ENCODE data around the gene ARHGAP42.

ARHGAP42 gene

DNA sequence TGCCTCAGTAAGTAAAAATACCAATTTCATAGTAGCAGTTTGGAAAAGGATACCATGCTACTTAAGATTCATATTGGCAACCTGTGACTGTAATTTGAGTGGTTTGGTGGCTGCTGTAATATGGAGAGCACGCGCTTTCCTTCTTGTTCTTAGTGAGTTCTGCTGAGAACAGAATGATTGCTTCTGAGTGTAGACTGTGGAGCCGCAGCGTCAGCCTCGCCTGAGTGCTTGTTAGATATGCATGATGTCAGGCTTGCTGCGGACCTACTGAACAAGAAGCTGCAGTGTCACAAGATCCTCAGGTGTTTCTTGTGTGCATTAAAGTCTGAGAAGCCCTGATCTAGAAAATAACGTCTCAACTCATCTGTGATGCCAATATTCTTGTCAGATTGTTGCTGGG lies 143.2 kb downstream of the ARHGAP42 start:
- TF ChIP-seq POLR2A (IDR thresholded peaks at IDR 0.05; ENCODE audit: low read depth, low read length) (no peak), TAF1 (IDR thresholded peaks at IDR 0.05; ENCODE audit: borderline replicate concordance, low read depth, low read length) (no peak), POLR2AphosphoS5 (IDR thresholded peaks at IDR 0.05; ENCODE audit: low read depth, low read length) (no peak)
- FAIRE-seq (no peak), DNase-seq (ENCODE audit: insufficient read length) (no peak)

DNA sequence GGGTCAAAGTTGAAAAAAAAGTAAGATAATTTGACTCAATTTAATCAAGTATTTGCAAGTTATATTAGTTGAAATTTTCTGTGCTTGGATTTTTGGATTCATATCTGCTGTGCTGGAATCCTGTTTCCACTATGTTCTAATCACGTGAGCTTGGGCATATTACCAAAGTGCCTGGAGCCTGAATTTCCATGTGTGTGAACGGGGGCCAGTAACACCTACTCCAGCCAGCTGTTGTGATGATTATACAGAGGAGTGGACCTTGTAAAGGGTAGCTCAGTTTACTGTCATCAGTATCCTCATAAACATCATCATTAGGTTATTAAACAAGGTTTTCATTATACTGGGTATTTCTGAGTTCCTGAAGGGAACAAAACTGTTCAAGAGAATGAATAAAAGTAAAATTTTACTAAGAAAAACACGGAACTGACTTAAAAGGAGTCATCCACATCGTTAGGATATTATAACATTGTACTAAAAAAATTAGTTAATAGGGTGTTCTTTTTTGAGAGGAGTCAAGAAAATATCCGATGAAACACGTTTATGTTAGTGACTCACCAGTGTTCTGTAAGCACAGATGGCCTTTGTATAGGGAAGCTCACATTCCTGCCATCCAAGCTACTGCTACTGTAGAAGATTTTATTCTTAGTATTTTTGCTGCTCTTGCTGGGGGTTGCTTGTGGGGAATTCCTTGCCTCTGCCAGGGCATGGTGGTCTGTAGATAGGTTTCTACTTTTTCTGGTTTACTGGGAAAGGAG lies 144.1 kb downstream of the ARHGAP42 start:
- no peak for TF ChIP-seq POLR2A (IDR thresholded peaks at IDR 0.05; ENCODE audit: low read depth, low read length)
- no peak for TF ChIP-seq TAF1 (IDR thresholded peaks at IDR 0.05; ENCODE audit: borderline replicate concordance, low read depth, low read length)
- TF ChIP-seq POLR2AphosphoS5 (IDR thresholded peaks at IDR 0.05; ENCODE audit: low read depth, low read length), result no peak
- FAIRE-seq (no peak), DNase-seq (ENCODE audit: insufficient read length) (no peak)

DNA sequence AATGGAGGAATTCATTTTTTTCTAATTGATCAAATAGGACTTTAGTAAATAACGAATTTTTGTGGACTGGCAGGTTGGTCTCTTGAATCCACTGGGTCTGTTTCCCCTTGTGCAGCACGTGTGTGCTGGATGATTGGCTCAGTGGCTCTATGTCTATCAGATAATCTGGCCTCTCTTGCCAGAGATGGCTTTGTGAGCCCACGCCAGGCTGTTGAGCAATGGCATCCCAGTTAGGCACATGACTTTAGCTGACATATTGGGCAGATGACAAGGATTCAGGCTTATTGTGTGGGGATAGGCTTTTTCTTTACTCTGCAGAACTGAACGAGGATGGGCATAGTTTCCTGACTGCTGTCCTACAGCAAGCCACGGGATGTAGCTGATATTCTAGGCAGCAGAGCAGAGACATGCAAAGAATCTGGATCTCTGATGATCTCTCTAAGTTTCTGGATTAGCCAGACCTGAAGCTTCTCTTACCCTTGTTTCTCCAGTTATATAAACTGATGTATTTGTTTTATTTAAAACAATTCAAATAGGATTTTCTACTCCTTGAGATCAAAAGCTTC lies 144.9 kb downstream of the ARHGAP42 start:
- TF ChIP-seq TAF1 (IDR thresholded peaks at IDR 0.05; ENCODE audit: borderline replicate concordance, low read depth, low read length) (no peak), POLR2A (IDR thresholded peaks at IDR 0.05; ENCODE audit: low read depth, low read length) (no peak), POLR2AphosphoS5 (IDR thresholded peaks at IDR 0.05; ENCODE audit: low read depth, low read length) (no peak)

DNA sequence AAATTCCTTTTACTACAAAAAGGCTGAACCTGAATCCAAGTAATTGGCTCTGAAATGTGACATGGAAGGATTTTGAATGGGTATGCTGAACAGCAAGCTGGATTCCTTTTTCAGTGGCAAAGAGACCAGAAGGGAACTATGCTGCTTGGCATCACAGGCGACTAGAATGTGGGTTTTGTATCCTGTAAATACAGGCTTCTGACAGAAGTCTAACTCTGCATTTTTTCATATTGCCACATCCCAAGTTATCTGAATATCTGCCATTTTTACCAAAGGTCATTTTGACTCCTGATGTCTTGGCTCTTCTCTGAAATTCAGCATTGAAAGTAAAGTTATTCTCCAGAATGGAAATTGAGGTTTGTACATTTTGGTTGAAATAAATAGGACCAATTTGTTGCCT lies 145.7 kb downstream of the ARHGAP42 start:
- TF ChIP-seq TAF1 (IDR thresholded peaks at IDR 0.05; ENCODE audit: borderline replicate concordance, low read depth, low read length) (no peak), POLR2AphosphoS5 (IDR thresholded peaks at IDR 0.05; ENCODE audit: low read depth, low read length) (no peak), POLR2A (IDR thresholded peaks at IDR 0.05; ENCODE audit: low read depth, low read length) (no peak)
- FAIRE-seq, result no peak
- DNase-seq (ENCODE audit: insufficient read length), result no peak

More for the DNA sequence above, 144.9 kb downstream of the ARHGAP42 start:
- FAIRE-seq (peak; percentile 54), DNase-seq (ENCODE audit: insufficient read length) (no peak)

DNA sequence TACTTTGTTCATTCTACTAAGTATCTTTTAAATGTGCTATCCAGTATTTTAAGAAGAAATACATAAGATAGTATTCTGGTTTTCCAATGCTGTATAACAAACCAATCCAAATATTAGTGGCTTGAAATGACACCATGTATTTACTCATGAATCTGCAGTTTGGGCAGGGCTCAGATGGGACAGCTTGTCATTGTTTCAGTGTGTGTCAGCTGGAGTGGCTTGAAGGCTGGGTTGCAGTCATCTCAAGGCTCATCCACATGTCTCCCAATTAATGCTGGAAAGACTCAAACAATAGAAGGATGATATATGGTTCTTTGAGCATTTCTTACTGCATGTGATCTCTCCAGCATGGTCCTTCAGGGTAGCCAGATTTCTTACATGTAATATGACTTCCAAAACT lies 146.2 kb downstream of the ARHGAP42 start:
- no peak for FAIRE-seq
- no peak for DNase-seq (ENCODE audit: insufficient read length)
- no peak for TF ChIP-seq POLR2A (IDR thresholded peaks at IDR 0.05; ENCODE audit: low read depth, low read length)
- no peak for TF ChIP-seq TAF1 (IDR thresholded peaks at IDR 0.05; ENCODE audit: borderline replicate concordance, low read depth, low read length)
- no peak for TF ChIP-seq POLR2AphosphoS5 (IDR thresholded peaks at IDR 0.05; ENCODE audit: low read depth, low read length)

DNA sequence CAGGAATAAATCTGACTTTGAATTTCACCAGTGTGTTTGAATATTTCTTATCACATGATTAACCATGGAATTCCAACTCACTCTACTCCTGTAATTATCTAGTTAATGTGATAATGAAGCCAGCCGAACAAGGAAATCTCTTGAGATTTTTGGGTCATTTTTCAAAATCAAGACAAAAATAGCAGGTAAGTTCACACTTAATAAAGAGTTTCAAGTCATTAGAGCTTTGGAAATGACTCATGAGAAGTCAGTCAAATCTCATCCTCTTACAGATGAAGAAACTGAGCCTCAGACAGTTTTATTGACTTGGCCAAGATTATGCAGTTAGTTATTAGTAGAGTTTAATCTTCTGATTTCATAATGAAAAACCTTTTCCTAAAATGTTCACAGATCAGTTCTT lies 148.8 kb downstream of the ARHGAP42 start:
- FAIRE-seq, result no peak

DNA sequence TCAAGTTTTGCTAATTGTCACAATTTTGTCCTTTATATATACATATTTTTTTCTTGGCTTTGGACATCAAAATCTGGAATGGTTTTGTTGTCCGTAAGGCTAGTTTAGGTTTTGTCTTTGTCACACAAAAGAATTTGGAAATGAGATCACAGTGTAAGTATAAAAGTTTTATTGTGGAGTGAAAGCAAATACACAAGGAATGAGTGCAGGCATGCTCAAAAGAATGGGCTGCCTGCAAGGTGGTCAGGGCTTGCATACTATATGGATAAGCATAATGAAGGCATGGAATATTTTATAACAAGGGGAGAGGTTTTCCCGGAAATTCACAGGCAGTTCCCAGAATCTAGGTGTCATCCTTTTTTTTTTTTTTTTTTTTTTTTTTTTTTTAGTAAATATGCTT lies 150.2 kb downstream of the ARHGAP42 start:
- FAIRE-seq (no peak), DNase-seq (ENCODE audit: insufficient read length) (no peak)
- TF ChIP-seq TAF1 (IDR thresholded peaks at IDR 0.05; ENCODE audit: borderline replicate concordance, low read depth, low read length) (no peak), POLR2A (IDR thresholded peaks at IDR 0.05; ENCODE audit: low read depth, low read length) (no peak), POLR2AphosphoS5 (IDR thresholded peaks at IDR 0.05; ENCODE audit: low read depth, low read length) (no peak)

More for the DNA sequence above, 148.8 kb downstream of the ARHGAP42 start:
- TF ChIP-seq TAF1 (IDR thresholded peaks at IDR 0.05; ENCODE audit: borderline replicate concordance, low read depth, low read length) (no peak), POLR2A (IDR thresholded peaks at IDR 0.05; ENCODE audit: low read depth, low read length) (no peak), POLR2AphosphoS5 (IDR thresholded peaks at IDR 0.05; ENCODE audit: low read depth, low read length) (no peak)
- DNase-seq (ENCODE audit: insufficient read length), result no peak

DNA sequence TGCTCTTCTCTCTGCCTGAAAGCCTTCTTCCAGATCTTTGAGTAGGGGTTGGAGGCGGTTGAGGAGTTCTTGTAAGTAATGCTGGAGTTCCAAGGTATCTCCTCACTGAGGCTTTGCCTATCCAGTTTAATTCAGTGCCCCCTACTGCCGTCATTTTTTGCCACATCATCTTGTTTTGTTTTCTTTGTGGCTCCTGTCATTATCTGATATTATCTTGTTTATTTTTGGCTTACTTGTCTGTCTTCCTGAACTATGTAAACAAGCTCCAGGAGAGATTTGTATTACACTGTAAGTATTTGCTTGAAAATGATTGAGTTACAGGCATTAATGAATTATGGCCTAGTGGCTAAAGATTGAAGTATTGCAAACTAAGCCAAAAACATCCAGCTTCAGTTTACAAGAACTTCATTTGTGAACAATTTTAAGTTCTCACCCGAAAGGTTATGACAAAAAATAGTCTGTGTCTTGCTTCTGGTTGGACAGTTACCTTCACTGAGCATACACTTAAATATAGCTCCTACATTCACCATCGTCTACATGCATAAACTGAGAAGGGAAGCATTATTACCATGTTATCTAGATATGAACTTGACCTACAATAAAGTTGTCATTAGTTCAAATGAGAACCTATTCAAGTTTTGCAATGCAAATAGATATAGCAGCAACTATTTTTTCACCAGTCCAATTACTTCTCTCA lies 154.8 kb downstream of the ARHGAP42 start:
- DNase-seq (ENCODE audit: insufficient read length) (no peak), FAIRE-seq (peak; percentile 58)
- no peak for TF ChIP-seq TAF1 (IDR thresholded peaks at IDR 0.05; ENCODE audit: borderline replicate concordance, low read depth, low read length)
- no peak for TF ChIP-seq POLR2A (IDR thresholded peaks at IDR 0.05; ENCODE audit: low read depth, low read length)
- no peak for TF ChIP-seq POLR2AphosphoS5 (IDR thresholded peaks at IDR 0.05; ENCODE audit: low read depth, low read length)

DNA sequence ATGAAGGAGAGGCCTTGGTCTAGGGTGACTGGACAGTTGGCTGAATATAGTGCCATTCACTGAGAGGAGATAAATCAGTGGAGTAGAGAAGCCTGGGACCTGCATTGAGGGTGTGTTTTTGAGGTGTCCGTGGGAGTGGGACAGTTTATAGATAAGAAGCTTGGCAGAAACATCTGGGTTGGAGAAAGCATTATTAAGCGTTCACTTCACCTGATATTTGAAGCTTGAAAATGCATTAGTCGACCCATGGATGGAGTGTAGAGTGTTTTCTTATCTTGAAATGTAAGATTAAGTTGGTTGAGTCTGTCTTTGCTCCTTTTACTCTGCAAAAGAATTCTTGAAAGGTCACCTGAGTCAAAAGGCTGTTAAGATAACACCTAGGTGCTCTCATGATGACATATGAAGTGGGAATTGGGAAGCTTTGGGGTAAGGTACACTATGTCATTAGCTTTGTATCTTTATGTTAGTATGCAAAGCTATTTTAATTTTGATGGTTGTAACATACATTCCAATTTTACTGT lies 160.7 kb downstream of the ARHGAP42 start:
- TF ChIP-seq POLR2A (IDR thresholded peaks at IDR 0.05; ENCODE audit: low read depth, low read length), result no peak
- TF ChIP-seq TAF1 (IDR thresholded peaks at IDR 0.05; ENCODE audit: borderline replicate concordance, low read depth, low read length), result no peak
- no peak for TF ChIP-seq POLR2AphosphoS5 (IDR thresholded peaks at IDR 0.05; ENCODE audit: low read depth, low read length)
- DNase-seq (ENCODE audit: insufficient read length) (no peak), FAIRE-seq (no peak)

DNA sequence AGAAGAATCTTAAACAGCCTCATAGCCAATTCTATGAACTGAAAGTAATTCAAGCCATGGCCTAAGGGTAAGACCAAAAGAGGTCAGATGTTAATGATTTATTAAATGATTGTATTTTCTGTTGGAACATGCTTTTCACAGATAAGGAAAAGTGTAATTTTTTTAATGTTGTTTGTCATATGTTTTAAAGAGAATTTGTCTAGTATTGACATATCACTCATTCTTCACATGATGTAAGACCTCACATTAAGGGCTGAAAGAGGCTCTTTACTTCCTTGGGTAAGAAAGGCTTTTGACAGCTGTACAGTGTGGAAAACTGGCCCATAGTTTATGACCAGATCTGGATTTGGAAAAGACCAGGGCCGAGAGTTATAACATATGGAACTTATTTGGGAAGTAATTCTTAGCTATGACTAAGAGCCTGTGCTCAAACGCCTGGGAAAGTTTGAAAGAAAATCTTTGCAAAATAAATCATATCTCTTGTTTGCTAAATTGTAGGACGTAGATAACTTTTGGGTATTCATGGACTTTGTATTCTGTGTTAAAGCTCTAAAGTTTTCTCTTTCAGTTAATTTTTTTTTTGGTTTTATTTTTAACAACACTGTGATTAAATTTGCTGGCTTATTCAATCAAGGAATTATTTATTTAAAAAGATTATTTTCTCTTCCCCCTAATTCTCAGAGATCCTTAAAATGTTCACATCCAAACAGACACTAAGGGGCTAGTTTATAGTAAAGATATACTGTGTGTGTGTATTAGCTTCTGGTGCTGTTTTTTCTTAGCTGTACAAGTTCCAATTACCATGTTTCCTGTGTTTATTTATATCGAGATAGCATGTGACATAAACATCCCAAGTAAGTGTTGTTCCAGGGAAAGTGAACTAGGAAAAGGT lies 162.2 kb downstream of the ARHGAP42 start:
- no peak for DNase-seq (ENCODE audit: insufficient read length)
- TF ChIP-seq TAF1 (IDR thresholded peaks at IDR 0.05; ENCODE audit: borderline replicate concordance, low read depth, low read length), result no peak
- no peak for TF ChIP-seq POLR2AphosphoS5 (IDR thresholded peaks at IDR 0.05; ENCODE audit: low read depth, low read length)
- TF ChIP-seq POLR2A (IDR thresholded peaks at IDR 0.05; ENCODE audit: low read depth, low read length), result no peak

DNA sequence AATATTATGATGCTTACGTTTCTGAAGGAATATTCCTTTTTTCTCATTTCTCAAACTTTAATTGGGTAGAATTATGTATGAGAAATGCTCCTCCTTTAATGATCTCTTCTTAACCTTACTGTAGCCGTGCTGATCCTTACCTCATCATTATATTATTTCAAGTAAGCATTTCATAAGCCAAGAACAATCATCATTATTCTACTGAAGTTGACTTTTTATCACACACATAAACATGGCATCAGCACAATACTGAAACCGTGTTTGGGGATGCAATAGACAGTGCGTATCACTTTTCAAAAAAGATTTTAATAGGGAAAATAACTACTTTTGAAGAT lies 162.8 kb downstream of the ARHGAP42 start:
- no peak for DNase-seq (ENCODE audit: insufficient read length)
- TF ChIP-seq TAF1 (IDR thresholded peaks at IDR 0.05; ENCODE audit: borderline replicate concordance, low read depth, low read length) (no peak), POLR2A (IDR thresholded peaks at IDR 0.05; ENCODE audit: low read depth, low read length) (no peak), POLR2AphosphoS5 (IDR thresholded peaks at IDR 0.05; ENCODE audit: low read depth, low read length) (no peak)
- no peak for FAIRE-seq

More for the DNA sequence above, 162.2 kb downstream of the ARHGAP42 start:
- peak; percentile 56 for FAIRE-seq

Data from GM12892 (cell line).